Mammary epithelial cell (primary cell): ENCODE results near the gene PDE3A.

Source experiments
- EZH2 ChIP-seq: IDR thresholded peaks from 2 replicates; pipeline ENCODE4 v1.6.1; 2012; ENCODE audit warnings: low read length, inconsistent platforms, borderline replicate concordance
- TF ChIP-seq, protein P1 (sequence below), 2 donors: IDR thresholded peaks in 1 of 2; conservative IDR thresholded peaks in 1 of 2; 2 replicates each; pipeline ENCODE4 v1.5.1; 2011 to 2012; ENCODE audit warnings: inconsistent platforms in 2 of 2, low read length in 2 of 2, mild to moderate bottlenecking in 2 of 2, control low read depth in 1 of 2, low read depth in 1 of 2; ENCODE audit not compliant: insufficient read depth in 1 of 2; ENCODE audit errors: extremely low read depth in 1 of 2

GRCh38 chr12:20452496-20453010 lies 84.2 kb downstream of the PDE3A start:
- TF ChIP-seq, protein P1, sequence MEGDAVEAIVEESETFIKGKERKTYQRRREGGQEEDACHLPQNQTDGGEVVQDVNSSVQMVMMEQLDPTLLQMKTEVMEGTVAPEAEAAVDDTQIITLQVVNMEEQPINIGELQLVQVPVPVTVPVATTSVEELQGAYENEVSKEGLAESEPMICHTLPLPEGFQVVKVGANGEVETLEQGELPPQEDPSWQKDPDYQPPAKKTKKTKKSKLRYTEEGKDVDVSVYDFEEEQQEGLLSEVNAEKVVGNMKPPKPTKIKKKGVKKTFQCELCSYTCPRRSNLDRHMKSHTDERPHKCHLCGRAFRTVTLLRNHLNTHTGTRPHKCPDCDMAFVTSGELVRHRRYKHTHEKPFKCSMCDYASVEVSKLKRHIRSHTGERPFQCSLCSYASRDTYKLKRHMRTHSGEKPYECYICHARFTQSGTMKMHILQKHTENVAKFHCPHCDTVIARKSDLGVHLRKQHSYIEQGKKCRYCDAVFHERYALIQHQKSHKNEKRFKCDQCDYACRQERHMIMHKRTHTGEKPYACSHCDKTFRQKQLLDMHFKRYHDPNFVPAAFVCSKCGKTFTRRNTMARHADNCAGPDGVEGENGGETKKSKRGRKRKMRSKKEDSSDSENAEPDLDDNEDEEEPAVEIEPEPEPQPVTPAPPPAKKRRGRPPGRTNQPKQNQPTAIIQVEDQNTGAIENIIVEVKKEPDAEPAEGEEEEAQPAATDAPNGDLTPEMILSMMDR (conservative IDR thresholded peaks at IDR 0.05 in 1 of 2, IDR thresholded peaks at IDR 0.05 in 1 of 2; ENCODE audit: extremely low read depth in 1 of 2, insufficient read depth in 1 of 2, low read depth in 1 of 2, low read length in 2 of 2): no peak
- no peak for TF ChIP-seq EZH2
